Spleen (tissue), 11 donors: Measurements from ENCODE around the gene MEIS2. TPM values are rescaled to one million over a fixed set of nuclear protein-coding genes. Genes with fewer than 3 reads are reported as not detected.

Source experiments
- DNase-seq: peaks from one replicate; pipeline ENCODE4 v3.0.0-alpha.2; 2020
- H3K27ac ChIP-seq, 8 donors: fragments of 200-600 bp; sonication (generic) in 7 of 8; 1 replicate in 4 of 8; 2 replicates in 4 of 8; pipeline versions ENCODE4 v1.5.0 to v1.8.0; 2016 to 2021; ENCODE audit warnings: inconsistent platforms in 4 of 8, mild to moderate bottlenecking in 4 of 8, moderate library complexity in 1 of 8
- H3K27me3 ChIP-seq, 7 donors: fragments of 200-600 bp; sonication (generic) in 6 of 7; replicated peaks in 1 of 7; 1 replicate in 4 of 7; 2 replicates in 3 of 7; pipeline versions ENCODE4 v1.5.0 to v1.8.0; 2016 to 2021; ENCODE audit warnings: inconsistent platforms in 3 of 7, mild to moderate bottlenecking in 1 of 7
- H3K36me3 ChIP-seq, 6 donors: fragments of 200-600 bp; sonication (generic) in 5 of 6; 1 replicate in 4 of 6; 2 replicates in 2 of 6; pipeline versions ENCODE4 v1.5.0 to v1.8.0; 2016 to 2021; ENCODE audit warnings: inconsistent platforms in 2 of 6
- H3K4me1 ChIP-seq, 6 donors: fragments of 200-600 bp; sonication (generic) in 5 of 6; 1 replicate in 3 of 6; 2 replicates in 3 of 6; pipeline versions ENCODE4 v1.5.0 to v1.8.0; 2016 to 2021; ENCODE audit warnings: inconsistent platforms in 3 of 6
- H3K4me3 ChIP-seq, 8 donors: fragments of 200-600 bp; sonication (generic) in 7 of 8; 1 replicate in 4 of 8; 2 replicates in 4 of 8; pipeline versions ENCODE4 v1.5.0 to v1.8.0; 2016 to 2021; ENCODE audit warnings: inconsistent platforms in 4 of 8, mild to moderate bottlenecking in 4 of 8, moderate library complexity in 2 of 8
- H3K9me3 ChIP-seq, 8 donors: fragments of 200-600 bp; sonication (generic) in 7 of 8; 1 replicate in 4 of 8; 2 replicates in 4 of 8; pipeline versions ENCODE4 v1.5.0 to v1.8.0; 2016 to 2021; ENCODE audit warnings: inconsistent platforms in 4 of 8
- POLR2A ChIP-seq, 3 donors: fragments of 450-650 bp; IDR thresholded peaks; one replicate each; pipeline ENCODE4 v1.5.1; 2017; ENCODE audit warnings: antibody characterized with exemption in 3 of 3, mild to moderate bottlenecking in 1 of 3
- POLR2AphosphoS5 ChIP-seq, 3 donors: sonication (generic); formaldehyde crosslinking; IDR thresholded peaks; one replicate each; pipeline ENCODE4 v1.5.1; 2017; ENCODE audit warnings: antibody characterized with exemption in 3 of 3
- WGBS, 5 donors: extraction: QIAGEN DNeasy Blood & Tissue Kit in 3 of 5; methylation state at CpG; one replicate each; pipeline versions ENCODE4 v1.1.5 to v1.1.7; 2013 to 2018; 5-methylcytosine and 5-hydroxymethylcytosine counted together
- intact Hi-C: fragments of 100-400 bp; cut with DNase I; formaldehyde crosslinking; loops from one replicate; pipeline ENCODE4 v1.15.0; 2023; ENCODE audit warnings: low total_unique reads
- polyA plus RNA-seq, 3 donors: library from polyadenylated mRNA; stranded (reverse); fragments of 200-250 nt; gene quantifications; one replicate each; pipeline ENCODE4 v1.2.1, GENCODE V29; 2013
- total RNA-seq, 7 donors: library from RNA; depleted of rRNA in 3 of 7; stranded (reverse); fragments of >200 nt in 3 of 7; fragmentation: NEBNext Ultra II Directional in 4 of 7; extraction: Animal tissue kit (Norgen Biotek cat#: 25700) in 4 of 7; gene quantifications; one replicate each; pipeline versions ENCODE4 v1.1.0 to v1.2.1, GENCODE V29; 2016 to 2021
- TF ChIP-seq, protein P1 (sequence below), 11 experiments: fragments of 200-600 bp in 7 of 11; fragments of 450-650 bp in 4 of 11; sonication (generic) in 4 of 11; IDR thresholded peaks in 8 of 11; conservative IDR thresholded peaks in 3 of 11; 1 replicate in 7 of 11; 2 replicates in 4 of 11; pipeline versions ENCODE4 v1.4.0 to v1.8.0; 2016 to 2021; ENCODE audit warnings: antibody characterized with exemption in 11 of 11, inconsistent platforms in 4 of 11, mild to moderate bottlenecking in 1 of 11
- donor health status: healthy with polysubstance abuse.
- donor health status: DM: no; HTN: no; CAD: no; lungs with moderate emphysema.
- donor health status: DM: no; HTN: no; CAD: no.
- donor health status: Bipolar disorder and iron deficiency.
- donor health status: healthy.
- donor health status: DM: no; HTN: no; CAD: no.
- donor health status: DM: yes; HTN: yes; CAD: no.

Gene MEIS2
- total and polyA plus RNA-seq, 10 donors: 2.6 to 57.2 (median 23.5) TPM

DNA sequence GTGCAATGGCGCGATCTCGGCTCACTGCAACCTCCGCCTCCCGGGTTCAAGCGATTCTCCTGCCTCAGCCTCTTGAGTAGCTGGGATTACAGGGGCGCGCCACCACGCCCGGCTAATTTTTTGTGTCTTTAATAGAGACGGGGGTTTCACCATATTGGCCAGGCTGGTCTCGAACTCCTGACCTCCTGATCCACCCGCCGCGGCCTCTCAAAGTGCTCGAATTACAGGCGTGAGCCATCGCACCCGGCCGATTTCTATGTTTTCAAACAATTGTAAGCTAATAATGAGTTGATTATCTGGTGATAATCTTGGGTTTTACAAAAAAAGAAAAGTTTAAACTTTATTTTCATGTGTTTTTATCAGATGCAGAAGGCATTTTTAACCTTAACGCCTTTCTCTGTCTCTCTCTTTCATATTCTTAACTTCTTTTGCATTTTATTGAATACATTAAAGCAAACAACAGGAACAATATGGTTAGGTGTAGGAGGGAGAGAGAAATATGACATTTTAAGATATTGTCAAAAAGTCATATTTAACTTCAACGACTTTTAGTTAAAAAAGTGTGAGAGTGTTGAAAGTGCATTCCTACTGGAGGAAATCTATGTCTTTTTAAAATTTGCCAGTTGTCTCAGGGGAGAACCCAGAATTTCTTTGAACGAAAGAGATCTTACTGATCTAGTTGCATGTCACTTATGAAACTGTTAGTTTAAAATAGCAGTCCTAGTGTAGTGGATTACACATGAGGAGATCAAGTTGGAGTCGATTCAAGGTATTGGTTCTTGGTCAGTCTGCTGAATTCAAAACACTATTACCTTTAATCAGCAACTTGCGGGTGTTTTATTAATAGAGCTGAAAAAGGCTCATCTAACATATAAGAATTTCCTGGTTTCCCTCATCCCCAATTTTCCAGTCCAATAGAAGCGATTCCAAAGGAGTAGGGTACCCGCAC, 3.4 kb upstream of the MEIS2 start:
- H3K27ac ChIP-seq: no peak overlapping the region
- DNase-seq: peak; percentile 40
- 40 to 51% (median 48%) methylated on average over 27 of the region's 27 CpGs for WGBS, 5 donors
- no peaks in the 10 kb centered on the region for H3K36me3 ChIP-seq
- peak overlapping the region in 3 of 8 donors; percentile 66 to 81 (median 72) for H3K4me3 ChIP-seq
- intact Hi-C loops: loop anchor here (10.0 kb wide), 1 partner anchor 219 kb away; no protein-coding TSS in a partner anchor
- TF ChIP-seq, protein P1, sequence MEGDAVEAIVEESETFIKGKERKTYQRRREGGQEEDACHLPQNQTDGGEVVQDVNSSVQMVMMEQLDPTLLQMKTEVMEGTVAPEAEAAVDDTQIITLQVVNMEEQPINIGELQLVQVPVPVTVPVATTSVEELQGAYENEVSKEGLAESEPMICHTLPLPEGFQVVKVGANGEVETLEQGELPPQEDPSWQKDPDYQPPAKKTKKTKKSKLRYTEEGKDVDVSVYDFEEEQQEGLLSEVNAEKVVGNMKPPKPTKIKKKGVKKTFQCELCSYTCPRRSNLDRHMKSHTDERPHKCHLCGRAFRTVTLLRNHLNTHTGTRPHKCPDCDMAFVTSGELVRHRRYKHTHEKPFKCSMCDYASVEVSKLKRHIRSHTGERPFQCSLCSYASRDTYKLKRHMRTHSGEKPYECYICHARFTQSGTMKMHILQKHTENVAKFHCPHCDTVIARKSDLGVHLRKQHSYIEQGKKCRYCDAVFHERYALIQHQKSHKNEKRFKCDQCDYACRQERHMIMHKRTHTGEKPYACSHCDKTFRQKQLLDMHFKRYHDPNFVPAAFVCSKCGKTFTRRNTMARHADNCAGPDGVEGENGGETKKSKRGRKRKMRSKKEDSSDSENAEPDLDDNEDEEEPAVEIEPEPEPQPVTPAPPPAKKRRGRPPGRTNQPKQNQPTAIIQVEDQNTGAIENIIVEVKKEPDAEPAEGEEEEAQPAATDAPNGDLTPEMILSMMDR (IDR thresholded peaks at IDR 0.05 in 8 of 11, conservative IDR thresholded peaks at IDR 0.05 in 3 of 11): no peak
- TF ChIP-seq POLR2AphosphoS5 (IDR thresholded peaks at IDR 0.05) (no peak), POLR2A (IDR thresholded peaks at IDR 0.05) (no peak)
- H3K9me3 ChIP-seq: no peaks in the 10 kb centered on the region
- peaks cover 0 to 100% (median 29%) of the 10 kb centered on the region in 7 donors for H3K27me3 ChIP-seq
- H3K4me1 ChIP-seq: peaks cover 0 to 52% (median 17%) of the 10 kb centered on the region in 6 donors

DNA sequence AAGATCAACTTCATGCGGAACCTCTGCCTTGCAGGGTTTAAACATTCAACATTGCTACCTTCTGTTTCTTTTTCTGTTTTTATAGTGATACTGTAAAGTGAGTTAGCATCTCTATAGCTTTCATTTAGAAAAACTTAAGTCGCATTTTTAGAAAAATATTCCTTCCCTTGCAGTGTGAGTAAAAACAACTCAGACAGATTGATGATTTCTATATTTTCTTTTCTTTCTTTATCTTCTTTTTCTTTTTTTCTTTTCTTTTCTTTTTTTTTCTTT, 2.8 kb upstream of the MEIS2 start:
- H3K27me3 ChIP-seq: peaks cover 0 to 100% (median 29%) of the 10 kb centered on the region in 7 donors
- WGBS, 5 donors: 24 to 40% (median 26%) methylated on average over 2 of the region's 2 CpGs
- TF ChIP-seq POLR2A (IDR thresholded peaks at IDR 0.05): no peak
- no peak for TF ChIP-seq POLR2AphosphoS5 (IDR thresholded peaks at IDR 0.05)
- TF ChIP-seq, protein P1 (IDR thresholded peaks at IDR 0.05 in 8 of 11, conservative IDR thresholded peaks at IDR 0.05 in 3 of 11): no peak
- peak overlapping the region in 5 of 8 donors; percentile 89 to 94 (median 90) for H3K27ac ChIP-seq
- intact Hi-C loops: loop anchor here (10.0 kb wide), 1 partner anchor 218 kb away; no protein-coding TSS in a partner anchor
- no peak for DNase-seq
- H3K4me3 ChIP-seq: peak overlapping the region; percentile 56 to 81 (median 66)
- H3K9me3 ChIP-seq: no peaks in the 10 kb centered on the region
- no peaks in the 10 kb centered on the region for H3K36me3 ChIP-seq
- peaks cover 0 to 59% (median 20%) of the 10 kb centered on the region in 6 donors for H3K4me1 ChIP-seq

DNA sequence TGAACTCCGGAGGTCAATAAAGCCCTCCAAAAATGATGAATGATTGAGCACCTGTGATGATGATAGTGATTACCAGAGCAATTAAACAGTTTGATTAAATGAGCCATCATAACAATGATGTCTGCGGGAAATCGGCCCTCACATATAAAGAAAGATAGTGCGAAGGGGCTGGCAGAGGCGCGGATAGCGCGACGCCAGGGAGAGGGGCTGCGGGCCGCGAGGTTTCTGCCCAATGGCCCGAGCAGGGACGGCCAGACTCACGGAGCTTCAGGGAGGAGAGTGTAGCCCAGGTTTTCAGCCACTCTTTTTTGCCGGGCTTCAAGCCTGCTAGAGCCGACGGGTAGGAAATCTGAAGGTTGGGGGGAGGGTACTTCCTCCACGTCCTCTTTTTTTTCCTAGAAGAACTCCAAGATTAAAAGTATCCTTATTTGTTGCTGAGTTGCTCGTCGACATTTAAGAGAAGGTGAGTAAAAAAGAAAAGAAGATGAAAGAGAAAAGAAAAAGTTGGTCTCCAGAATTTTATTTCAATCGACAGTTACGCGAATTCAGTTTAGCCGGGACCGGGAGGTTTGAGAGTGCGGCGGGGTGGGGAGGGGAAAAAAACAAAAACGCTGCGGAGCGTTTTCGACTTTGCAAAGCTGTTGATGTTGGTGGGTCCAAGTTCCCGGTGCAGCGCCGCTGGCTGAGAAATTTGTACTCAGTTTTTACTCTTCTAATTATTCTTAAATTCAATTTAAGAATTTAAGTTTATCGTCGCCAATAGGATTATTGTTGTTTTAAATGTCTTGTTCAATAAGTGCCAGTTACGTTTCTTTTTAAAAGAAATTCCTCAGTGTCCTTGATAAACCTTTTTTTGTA, 2.2 kb upstream of the MEIS2 start:
- Histone ChIP-seq H3K27ac (peak overlapping the region in 7 of 8 donors; percentile 86 to 94 (median 89)), H3K27me3 (peaks cover 0 to 100% (median 31%) of the 10 kb centered on the region in 7 donors), H3K4me3 (peak overlapping the region; percentile 56 to 81 (median 66)), H3K4me1 (peaks cover 0 to 64% (median 20%) of the 10 kb centered on the region in 6 donors), H3K36me3 (no peaks in the 10 kb centered on the region), H3K9me3 (no peaks in the 10 kb centered on the region)
- peak in 2 of 3 donors; percentile 6 to 30 for TF ChIP-seq POLR2AphosphoS5 (IDR thresholded peaks at IDR 0.05)
- no peak for TF ChIP-seq POLR2A (IDR thresholded peaks at IDR 0.05)
- peak; percentile 49 for DNase-seq
- intact Hi-C loops: loop anchor here (10.0 kb wide), 1 partner anchor 218 kb away; no protein-coding TSS in a partner anchor
- 7 to 12% (median 10%) methylated on average over 38 of the region's 38 CpGs for WGBS, 5 donors

DNA sequence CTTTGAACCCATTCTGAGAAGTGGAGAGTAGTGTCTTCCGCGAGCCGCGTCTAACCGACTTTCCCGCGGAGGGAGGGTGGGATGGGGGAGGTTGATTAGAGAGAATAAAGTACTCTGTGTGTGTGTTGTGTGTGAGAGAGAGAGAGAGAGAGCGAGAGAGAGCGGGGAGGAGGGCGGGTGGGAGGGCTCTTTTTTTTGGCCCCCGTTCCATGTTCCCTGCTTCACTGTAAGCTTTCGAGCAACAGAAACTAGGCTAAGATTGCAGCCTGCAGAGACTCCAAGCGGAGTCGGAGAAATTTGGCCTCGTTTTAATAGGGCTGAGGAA, 1.6 kb upstream of the MEIS2 start:
- Histone ChIP-seq H3K4me3 (peak overlapping the region; percentile 56 to 81 (median 66)), H3K27me3 (peaks cover 0 to 100% (median 28%) of the 10 kb centered on the region in 7 donors), H3K27ac (peak overlapping the region; percentile 43 to 94 (median 89)), H3K4me1 (peaks cover 0 to 66% (median 21%) of the 10 kb centered on the region in 6 donors), H3K9me3 (no peaks in the 10 kb centered on the region), H3K36me3 (no peaks in the 10 kb centered on the region)
- intact Hi-C loops: loop anchor here (10.0 kb wide), 1 partner anchor 217 kb away; no protein-coding TSS in a partner anchor
- 2 to 7% (median 4%) methylated on average over 15 of the region's 15 CpGs for WGBS, 5 donors
- TF ChIP-seq POLR2AphosphoS5 (IDR thresholded peaks at IDR 0.05) (no peak), POLR2A (IDR thresholded peaks at IDR 0.05) (no peak)
- TF ChIP-seq, protein P1 (IDR thresholded peaks at IDR 0.05 in 8 of 11, conservative IDR thresholded peaks at IDR 0.05 in 3 of 11): no peak
- DNase-seq: no peak
